Smooth muscle cell (in vitro differentiated cells): ENCODE measurements around the gene TSPYL4. TPM values are rescaled to one million over a fixed set of nuclear protein-coding genes. Genes with fewer than 3 reads are reported as not detected.

Experiments used
- DNase-seq: peaks from one replicate; lab custom pipeline; 2025; ENCODE audit not compliant: unreplicated experiment; lab: John Stamatoyannopoulos, UW
- H2AFZ ChIP-seq: fragments of 200-600 bp; sonication (generic); 2 replicates; pipeline ENCODE4 v1.6.0; 2016; ENCODE audit warnings: antibody characterized with exemption, low read depth, mild to moderate bottlenecking
- H3F3A ChIP-seq: fragments of 200-600 bp; sonication (generic); 2 replicates; pipeline ENCODE4 v1.6.0; 2017; ENCODE audit warnings: antibody characterized with exemption, low read depth
- H3K27ac ChIP-seq: fragments of 200-600 bp; sonication (generic); 2 replicates; pipeline ENCODE4 v1.5.1; 2016; ENCODE audit warnings: low read depth, mild to moderate bottlenecking
- H3K27me3 ChIP-seq: fragments of 200-600 bp; sonication (generic); 2 replicates; pipeline ENCODE4 v1.6.1; 2016; ENCODE audit warnings: low read depth, mild to moderate bottlenecking
- H3K36me3 ChIP-seq: fragments of 200-600 bp; sonication (generic); 2 replicates; pipeline ENCODE4 v1.5.1; 2016; ENCODE audit warnings: low read depth
- H3K4me1 ChIP-seq: fragments of 200-600 bp; sonication (generic); 2 replicates; pipeline ENCODE4 v1.5.1; 2016; ENCODE audit warnings: low read depth
- H3K4me2 ChIP-seq: fragments of 200-600 bp; sonication (generic); 2 replicates; pipeline ENCODE4 v1.6.0; 2016; ENCODE audit warnings: mild to moderate bottlenecking
- H3K4me3 ChIP-seq: fragments of 200-600 bp; sonication (generic); 2 replicates; pipeline ENCODE4 v1.5.1; 2016; ENCODE audit warnings: mild to moderate bottlenecking
- H3K79me2 ChIP-seq: fragments of 200-600 bp; sonication (generic); 2 replicates; pipeline ENCODE4 v1.6.0; 2016; ENCODE audit warnings: low read depth, mild to moderate bottlenecking
- H3K9ac ChIP-seq: fragments of 200-600 bp; sonication (generic); 2 replicates; pipeline ENCODE4 v1.6.0; 2016; ENCODE audit warnings: low read depth
- H3K9me3 ChIP-seq: fragments of 200-600 bp; sonication (generic); replicated peaks from 2 replicates; pipeline ENCODE4 v1.5.1; 2016; ENCODE audit warnings: low read depth
- H4K20me1 ChIP-seq: fragments of 200-600 bp; sonication (generic); 2 replicates; pipeline ENCODE4 v1.6.0; 2016; ENCODE audit warnings: low read depth
- CTCF ChIP-seq: fragments of 200-600 bp; sonication (generic); IDR thresholded peaks from 2 replicates; pipeline ENCODE4 v1.5.1; 2017; ENCODE audit warnings: borderline replicate concordance, mild to moderate bottlenecking, antibody characterized with exemption; ENCODE audit not compliant: insufficient read depth, poor library complexity, severe bottlenecking
- WGBS: methylation state at CpG from one replicate; pipeline ENCODE4 v1.1.7; 2016; ENCODE audit warnings: low lambda C conversion rate; 5-methylcytosine and 5-hydroxymethylcytosine counted together
- polyA plus RNA-seq: library from polyadenylated mRNA; unstranded; fragments of >200 nt; fragmentation: Nextera tagmentation; extraction: Ambion mirVana; gene quantifications from 2 replicates; pipeline ENCODE4 v1.2.1, GENCODE V29; 2016
- total RNA-seq: library from RNA; depleted of rRNA; stranded (reverse); fragments of >200 nt; gene quantifications from 2 replicates; pipeline ENCODE4 v1.2.3, GENCODE V29; 2014

Gene TSPYL4
- total and polyA plus RNA-seq, 2 experiments from 2014 or later, result 14.7 to 29.5 TPM

GRCh38 chr6:116239856-116240255, 14.0 kb downstream of the TSPYL4 start:
- TF ChIP-seq CTCF, result no peak
- WGBS, result 100% methylated on average over 1 of the region's 1 CpG
- H3K79me2 ChIP-seq, result no peaks in the 10 kb centered on the region

GRCh38 chr6:116239256-116239655, 14.6 kb downstream of the TSPYL4 start:
- Histone ChIP-seq H3K9me3 (no peaks in the 10 kb centered on the region), H3K27me3 (no peaks in the 10 kb centered on the region), H4K20me1 (no peaks in the 10 kb centered on the region), H3K4me2 (no peak overlapping the region), H3F3A (no peaks in the 10 kb centered on the region), H3K9ac (no peak overlapping the region), H3K27ac (no peak overlapping the region), H3K4me1 (no peaks in the 10 kb centered on the region), H2AFZ (no peak overlapping the region), H3K4me3 (no peak overlapping the region), H3K36me3 (no peaks in the 10 kb centered on the region), H3K79me2 (no peaks in the 10 kb centered on the region)
- no peak for TF ChIP-seq CTCF
- no peak for DNase-seq
- 94% methylated on average over 2 of the region's 2 CpGs for WGBS

More at GRCh38 chr6:116239856-116240255, 14.0 kb downstream of the TSPYL4 start:
- H3K27ac ChIP-seq, result no peak overlapping the region
- no peak overlapping the region for H3K9ac ChIP-seq
- H2AFZ ChIP-seq, result no peak overlapping the region
- H3K36me3 ChIP-seq, result no peaks in the 10 kb centered on the region
- H3K4me1 ChIP-seq, result no peaks in the 10 kb centered on the region
- no peak overlapping the region for H3K4me3 ChIP-seq
- no peaks in the 10 kb centered on the region for H3K9me3 ChIP-seq
- no peaks in the 10 kb centered on the region for H3K27me3 ChIP-seq
- no peaks in the 10 kb centered on the region for H4K20me1 ChIP-seq
- DNase-seq, result no peak
- no peaks in the 10 kb centered on the region for H3F3A ChIP-seq
- no peak overlapping the region for H3K4me2 ChIP-seq

- no peak overlapping the region for H3K27ac ChIP-seq
- H3K79me2 ChIP-seq, result no peaks in the 10 kb centered on the region
- H3K4me1 ChIP-seq, result no peaks in the 10 kb centered on the region
- no peaks in the 10 kb centered on the region for H4K20me1 ChIP-seq
- no peaks in the 10 kb centered on the region for H3K9me3 ChIP-seq
- no peak for DNase-seq
- H2AFZ ChIP-seq, result no peak overlapping the region
- WGBS, result 71% methylated on average over 2 of the region's 2 CpGs
- no peaks in the 10 kb centered on the region for H3K36me3 ChIP-seq
- H3K4me2 ChIP-seq, result no peak overlapping the region
- no peak for TF ChIP-seq CTCF
- H3F3A ChIP-seq, result no peaks in the 10 kb centered on the region
- H3K4me3 ChIP-seq, result no peak overlapping the region
- H3K27me3 ChIP-seq, result no peaks in the 10 kb centered on the region
- H3K9ac ChIP-seq, result no peak overlapping the region
These were observed 15.8 kb downstream of the TSPYL4 start for GRCh38 chr6:116238083-116238482.

- no peak overlapping the region for H3K27ac ChIP-seq
- no peak overlapping the region for H3K4me3 ChIP-seq
- no peaks in the 10 kb centered on the region for H3K79me2 ChIP-seq
- no peak overlapping the region for H2AFZ ChIP-seq
- no peaks in the 10 kb centered on the region for H4K20me1 ChIP-seq
- no peaks in the 10 kb centered on the region for H3K36me3 ChIP-seq
- no peaks in the 10 kb centered on the region for H3K27me3 ChIP-seq
- H3K9ac ChIP-seq, result no peak overlapping the region
- no peaks in the 10 kb centered on the region for H3K9me3 ChIP-seq
- no peak overlapping the region for H3K4me2 ChIP-seq
- no peak for DNase-seq
- no peaks in the 10 kb centered on the region for H3F3A ChIP-seq
- no peak for TF ChIP-seq CTCF
- 76% methylated on average over 3 of the region's 3 CpGs for WGBS
- no peaks in the 10 kb centered on the region for H3K4me1 ChIP-seq
These were observed 19.2 kb downstream of the TSPYL4 start for GRCh38 chr6:116234689-116235088.
